ENCODE measurements around the gene HOXD4.

Gene HOXD4

DNA sequence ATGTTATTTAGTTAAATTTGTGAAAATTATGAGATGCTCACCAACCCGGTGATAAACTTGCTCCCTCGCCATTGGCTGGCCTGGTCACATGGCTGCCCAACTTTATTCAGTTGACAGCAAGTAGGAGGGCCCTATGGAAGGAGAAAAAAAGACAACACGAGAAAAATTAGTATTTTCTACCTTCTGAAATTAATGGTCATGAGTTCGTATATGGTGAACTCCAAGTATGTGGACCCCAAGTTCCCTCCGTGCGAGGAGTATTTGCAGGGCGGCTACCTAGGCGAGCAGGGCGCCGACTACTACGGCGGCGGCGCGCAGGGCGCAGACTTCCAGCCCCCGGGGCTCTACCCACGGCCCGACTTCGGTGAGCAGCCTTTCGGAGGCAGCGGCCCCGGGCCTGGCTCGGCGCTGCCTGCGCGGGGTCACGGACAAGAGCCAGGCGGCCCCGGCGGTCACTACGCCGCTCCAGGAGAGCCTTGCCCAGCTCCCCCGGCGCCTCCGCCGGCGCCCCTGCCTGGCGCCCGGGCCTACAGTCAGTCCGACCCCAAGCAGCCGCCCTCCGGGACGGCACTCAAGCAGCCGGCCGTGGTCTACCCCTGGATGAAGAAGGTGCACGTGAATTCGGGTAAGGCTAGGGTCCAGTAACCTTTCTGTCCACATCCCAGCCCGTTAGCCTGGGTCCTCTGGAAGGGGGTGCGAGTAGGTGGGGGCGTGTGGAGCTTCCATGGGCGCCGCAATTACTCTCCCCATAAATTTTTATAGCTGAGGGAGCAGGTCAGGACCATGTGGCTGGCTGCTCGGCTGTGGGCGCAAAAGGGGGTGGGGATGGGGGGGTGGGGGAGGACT, at the start of gene HOXD4:
Gene HOXD4 (plus strand): TSS at position 109 of the 846 bp plus-strand sequence. CDS start 84 bp downstream, at position 193.
- no peak for FAIRE-seq

- no peak for FAIRE-seq
Observed at GRCh38 chr2:176101842-176102241, 49.5 kb upstream of the HOXD4 start.

GRCh38 chr2:176102309-176102866, 49.0 kb upstream of the HOXD4 start:
- no peak for FAIRE-seq

- FAIRE-seq: no peak
Observed at GRCh38 chr2:176103194-176103593, 48.2 kb upstream of the HOXD4 start.

GRCh38 chr2:176103742-176104315, 47.5 kb upstream of the HOXD4 start:
- no peak for FAIRE-seq

DNA sequence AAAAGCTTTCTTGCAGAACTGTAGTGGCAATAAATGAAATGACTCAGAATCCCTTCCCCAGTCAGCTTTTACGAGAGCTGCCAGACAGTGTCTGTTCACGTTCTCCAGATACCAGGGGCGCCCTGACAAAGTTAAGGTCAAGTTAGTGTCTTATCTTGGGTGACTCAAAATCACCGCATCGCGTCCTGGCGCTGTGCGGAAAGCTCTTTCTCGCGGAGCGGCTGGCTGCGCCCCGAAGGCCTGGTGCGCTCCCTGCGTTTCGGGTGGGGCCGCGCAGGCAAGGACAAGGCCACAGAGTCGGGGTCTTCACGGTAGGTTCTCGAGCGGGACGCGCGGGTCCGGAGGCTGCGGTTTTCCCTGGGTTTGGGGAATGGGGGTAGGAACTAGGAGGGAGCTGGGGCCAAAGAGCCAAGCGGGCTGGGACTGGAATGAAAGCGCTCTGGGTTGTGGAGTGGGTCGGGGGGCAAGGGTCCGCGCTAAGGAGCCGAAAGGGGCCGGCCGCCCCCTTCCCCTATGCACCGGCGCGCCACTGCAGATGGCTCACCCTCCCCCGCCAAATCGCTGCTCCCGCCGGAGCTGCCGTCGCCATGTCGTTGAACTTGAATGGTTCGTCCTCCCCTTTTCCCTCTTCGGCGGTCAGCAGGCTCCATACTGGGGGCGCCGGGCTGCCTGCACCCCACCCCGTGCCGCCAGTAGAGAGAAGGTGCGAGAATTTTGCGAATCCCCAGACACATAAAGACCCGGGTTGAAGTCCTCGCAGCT, 46.9 kb upstream of the HOXD4 start:
- FAIRE-seq: no peak

- FAIRE-seq: no peak
Observed at GRCh38 chr2:176105078-176105729, 46.1 kb upstream of the HOXD4 start.

GRCh38 chr2:176105730-176106580, 45.4 kb upstream of the HOXD4 start:
- FAIRE-seq: no peak

DNA sequence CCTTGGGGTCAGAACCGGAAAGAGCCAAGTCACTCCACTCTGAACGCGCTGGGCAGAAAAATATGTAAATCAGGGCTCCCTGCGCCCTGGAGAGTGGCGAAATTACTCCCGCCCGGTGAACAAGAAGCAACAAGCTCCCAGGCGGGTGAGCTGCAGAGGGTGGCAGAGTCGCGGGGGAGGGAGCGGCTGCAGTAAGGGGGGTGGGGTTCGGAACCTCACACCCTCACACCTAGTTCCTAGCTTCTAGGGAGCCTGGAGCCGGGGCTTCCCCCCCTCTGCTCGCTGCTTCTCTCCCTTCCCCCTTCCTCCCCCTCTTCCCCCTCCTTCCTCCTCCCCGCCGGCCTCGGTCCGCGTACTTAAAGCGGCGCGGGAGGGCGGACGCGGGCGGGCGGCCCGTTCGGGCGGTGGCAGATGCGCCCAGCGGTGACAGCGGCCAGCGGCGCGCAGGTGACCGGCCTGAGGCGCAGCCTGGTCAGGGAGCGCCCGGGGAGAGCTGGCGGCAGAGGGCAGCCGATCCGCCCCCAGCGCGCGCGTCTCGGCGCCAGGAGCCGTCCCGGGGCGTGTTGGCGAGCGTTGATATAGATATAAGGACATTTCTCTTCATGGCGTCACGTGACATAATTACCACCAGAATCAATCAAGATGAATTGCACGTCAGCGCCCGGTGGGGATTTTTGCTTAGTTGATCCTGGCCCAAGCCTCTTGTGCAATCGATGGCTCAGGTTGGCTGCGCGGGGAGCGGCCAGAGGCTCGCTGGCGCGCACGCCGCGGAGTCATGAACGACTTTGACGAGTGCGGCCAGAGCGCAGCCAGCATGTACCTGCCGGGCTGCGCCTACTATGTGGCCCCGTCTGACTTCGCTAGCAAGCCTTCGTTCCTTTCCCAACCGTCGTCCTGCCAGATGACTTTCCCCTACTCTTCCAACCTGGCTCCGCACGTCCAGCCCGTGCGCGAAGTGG, 44.5 kb upstream of the HOXD4 start, which contains the start of gene HOXD11:
Gene HOXD11 (plus strand): TSS at position 700 of the 959 bp plus-strand sequence. CDS start 76 bp downstream, at position 776.
- no peak for FAIRE-seq

GRCh38 chr2:176107731-176108181, 43.6 kb upstream of the HOXD4 start:
- FAIRE-seq: no peak

DNA sequence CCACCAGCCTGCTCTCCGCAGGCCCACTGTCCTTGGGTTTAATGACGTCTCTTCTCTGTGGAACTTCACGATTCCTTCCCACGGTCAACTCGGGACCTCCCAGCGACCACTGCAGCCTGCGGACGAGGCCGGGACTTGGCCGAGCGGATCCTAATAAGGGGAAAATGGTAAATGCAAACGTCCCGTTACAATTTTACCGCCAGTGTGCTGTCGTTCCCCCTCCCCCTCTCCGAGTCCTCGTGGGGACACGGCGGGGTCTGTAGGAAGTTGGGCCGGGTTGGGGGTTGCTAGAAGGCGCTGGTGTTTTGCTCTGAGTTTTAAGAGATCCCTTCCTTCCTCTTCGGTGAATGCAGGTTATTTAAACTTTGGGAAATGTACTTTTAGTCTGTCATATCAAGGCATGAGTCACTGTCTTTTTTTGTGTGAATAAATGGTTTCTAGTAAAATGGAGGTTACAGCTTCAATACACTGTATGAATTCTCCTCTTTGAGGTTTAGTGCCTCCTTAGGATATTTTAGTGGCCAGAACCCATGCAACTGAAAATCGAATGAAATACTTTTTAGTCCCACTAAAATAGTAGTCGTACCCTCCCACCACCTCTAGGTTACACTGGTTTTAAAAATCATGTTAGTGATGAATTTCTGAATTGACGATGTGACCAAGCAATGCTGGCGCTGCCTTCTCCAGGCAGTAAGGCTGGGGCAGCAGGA, 42.0 kb upstream of the HOXD4 start:
- FAIRE-seq: no peak

DNA sequence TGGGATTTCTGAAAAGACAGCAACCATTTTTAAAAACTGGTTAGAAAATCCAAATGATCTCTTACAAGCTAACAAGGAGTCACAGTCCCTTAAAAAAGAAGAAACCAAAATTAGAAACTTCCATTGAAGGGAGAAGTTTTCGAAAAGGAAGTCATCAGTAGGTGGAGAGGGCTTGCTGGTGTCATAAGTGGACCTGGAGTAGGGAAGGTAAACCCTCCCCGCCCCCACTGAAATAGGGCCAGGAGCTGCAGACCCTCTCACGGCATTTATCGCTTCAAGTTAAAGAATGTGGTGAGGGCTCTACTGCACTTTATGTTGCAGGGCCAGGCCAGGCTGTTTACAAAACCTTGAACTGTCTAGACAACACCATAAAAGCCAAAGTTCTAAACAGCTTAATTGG, 41.4 kb upstream of the HOXD4 start:
- no peak for FAIRE-seq

GRCh38 chr2:176110415-176111308, 40.7 kb upstream of the HOXD4 start:
- no peak for FAIRE-seq

DNA sequence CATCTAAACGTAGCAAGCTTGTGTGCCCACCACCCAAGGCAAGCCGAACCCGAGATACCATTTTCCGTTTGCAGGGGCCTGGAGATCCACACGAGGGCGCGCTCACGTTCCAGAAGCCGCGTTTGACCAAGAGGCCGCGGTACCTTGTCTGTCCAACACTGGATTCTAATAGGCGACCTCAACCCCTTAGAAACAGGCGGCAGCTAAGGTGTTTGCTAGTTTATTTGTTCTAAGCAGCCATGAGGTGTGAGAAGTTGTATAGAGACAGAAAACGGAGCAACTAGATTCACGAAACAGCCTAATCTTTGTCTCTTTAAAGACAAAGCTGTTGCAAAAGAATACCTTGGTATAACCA, 40.1 kb upstream of the HOXD4 start:
- FAIRE-seq: peak; percentile 77

DNA sequence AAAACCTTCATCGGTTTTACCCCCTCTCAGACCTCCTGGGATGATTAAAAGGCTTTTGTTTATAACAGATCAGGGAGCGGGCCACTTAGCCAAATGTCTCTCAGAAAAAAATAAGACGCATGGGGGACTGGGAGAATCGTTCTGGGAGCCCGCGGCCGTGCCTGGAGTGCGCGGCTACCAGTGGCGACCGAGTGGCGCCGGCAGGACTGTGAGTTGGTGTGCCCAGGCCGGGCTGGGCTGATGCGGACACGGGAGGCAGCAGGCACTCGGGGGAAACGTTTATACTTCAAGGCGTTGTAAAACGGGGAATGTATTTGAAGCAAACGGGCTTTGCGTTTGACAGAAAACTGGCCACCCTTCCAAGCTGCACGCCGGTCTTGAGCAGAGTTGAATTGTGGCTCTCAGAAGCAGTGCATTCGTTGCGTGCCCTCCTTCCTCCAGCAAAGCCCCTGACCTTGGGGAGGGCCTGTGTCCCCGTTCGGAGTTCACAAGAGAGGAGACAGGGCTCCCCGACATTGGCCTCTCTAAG, 39.4 kb upstream of the HOXD4 start:
- FAIRE-seq: no peak

- FAIRE-seq: no peak
Observed at GRCh38 chr2:176112375-176113302, 38.7 kb upstream of the HOXD4 start.
